ENCODE results near the gene LDB1.

- TF ChIP-seq, protein P1, sequence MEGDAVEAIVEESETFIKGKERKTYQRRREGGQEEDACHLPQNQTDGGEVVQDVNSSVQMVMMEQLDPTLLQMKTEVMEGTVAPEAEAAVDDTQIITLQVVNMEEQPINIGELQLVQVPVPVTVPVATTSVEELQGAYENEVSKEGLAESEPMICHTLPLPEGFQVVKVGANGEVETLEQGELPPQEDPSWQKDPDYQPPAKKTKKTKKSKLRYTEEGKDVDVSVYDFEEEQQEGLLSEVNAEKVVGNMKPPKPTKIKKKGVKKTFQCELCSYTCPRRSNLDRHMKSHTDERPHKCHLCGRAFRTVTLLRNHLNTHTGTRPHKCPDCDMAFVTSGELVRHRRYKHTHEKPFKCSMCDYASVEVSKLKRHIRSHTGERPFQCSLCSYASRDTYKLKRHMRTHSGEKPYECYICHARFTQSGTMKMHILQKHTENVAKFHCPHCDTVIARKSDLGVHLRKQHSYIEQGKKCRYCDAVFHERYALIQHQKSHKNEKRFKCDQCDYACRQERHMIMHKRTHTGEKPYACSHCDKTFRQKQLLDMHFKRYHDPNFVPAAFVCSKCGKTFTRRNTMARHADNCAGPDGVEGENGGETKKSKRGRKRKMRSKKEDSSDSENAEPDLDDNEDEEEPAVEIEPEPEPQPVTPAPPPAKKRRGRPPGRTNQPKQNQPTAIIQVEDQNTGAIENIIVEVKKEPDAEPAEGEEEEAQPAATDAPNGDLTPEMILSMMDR (IDR thresholded peaks at IDR 0.05), result peak in 8 of 12 donors; percentile 10 to 48 (median 30)
- peak in 1 of 2 donors; percentile 87 for TF ChIP-seq POLR2A (IDR thresholded peaks at IDR 0.05)
These were observed 55.2 kb downstream of the LDB1 start, which contains the start of gene HPS6 for GRCh38 chr10:102064868-102065560.

Measured in heart left ventricle (tissue), 13 donors.